ENCODE results near the gene ADAM8.
"Not testable (repeated sequence)": the region's sequence is repeated elsewhere in the genome, so short reads cannot be mapped to it uniquely, and the experiment has no call there.

ADAM8 gene

DNA sequence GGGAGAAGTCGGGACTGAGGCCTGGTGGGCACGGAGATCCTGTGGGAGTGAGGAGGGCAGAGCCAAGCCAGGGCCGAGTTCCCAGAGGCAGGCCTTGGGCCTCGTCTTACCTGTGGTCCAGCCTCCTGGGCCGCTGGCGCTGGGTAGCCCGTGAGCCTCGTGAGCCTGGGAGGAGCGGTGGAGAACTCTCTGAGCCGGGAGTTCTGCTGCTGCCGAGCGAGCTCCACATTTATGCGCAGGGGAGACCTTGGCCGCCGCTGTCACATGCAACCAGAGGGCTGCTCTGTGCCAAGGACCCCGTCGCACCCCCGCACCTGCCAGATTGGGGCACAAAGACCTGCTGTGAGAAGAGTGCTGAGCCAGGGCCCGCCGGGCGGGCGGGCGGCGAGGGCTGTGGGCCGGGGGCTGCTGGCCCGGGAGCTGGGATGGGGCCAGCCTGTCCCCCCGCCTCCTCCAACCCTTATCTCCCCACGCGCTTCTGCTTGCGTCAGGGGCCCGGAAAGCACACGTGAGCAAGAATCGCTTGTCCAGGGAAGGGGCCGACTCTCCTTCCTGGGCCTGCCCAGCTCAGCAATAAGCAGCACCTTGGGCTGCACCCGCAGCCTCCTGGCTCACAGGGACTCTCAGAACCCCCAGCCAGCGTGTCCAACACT is 28.9 kb downstream of the ADAM8 start:
- DNase-seq = no peak

DNA sequence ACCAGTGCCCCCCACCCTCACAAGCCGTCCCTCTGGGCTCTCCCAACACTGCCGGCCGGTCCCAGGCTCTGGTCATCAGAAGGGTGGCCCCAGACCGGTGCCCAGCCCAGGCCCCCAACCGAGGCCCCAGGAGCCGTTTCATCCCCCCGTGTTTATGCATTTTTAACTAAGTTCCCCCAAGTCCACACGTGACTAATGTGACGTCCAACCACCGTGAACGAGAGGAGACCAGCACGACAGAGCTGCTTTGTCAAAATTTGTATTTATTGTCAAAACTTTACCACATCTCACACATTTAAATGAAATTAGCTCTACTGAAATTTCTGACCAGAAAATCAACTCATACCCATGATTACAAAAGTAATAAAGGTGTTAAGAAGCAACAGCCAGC is 30.4 kb downstream of the ADAM8 start:
- DNase-seq = no peak

DNA sequence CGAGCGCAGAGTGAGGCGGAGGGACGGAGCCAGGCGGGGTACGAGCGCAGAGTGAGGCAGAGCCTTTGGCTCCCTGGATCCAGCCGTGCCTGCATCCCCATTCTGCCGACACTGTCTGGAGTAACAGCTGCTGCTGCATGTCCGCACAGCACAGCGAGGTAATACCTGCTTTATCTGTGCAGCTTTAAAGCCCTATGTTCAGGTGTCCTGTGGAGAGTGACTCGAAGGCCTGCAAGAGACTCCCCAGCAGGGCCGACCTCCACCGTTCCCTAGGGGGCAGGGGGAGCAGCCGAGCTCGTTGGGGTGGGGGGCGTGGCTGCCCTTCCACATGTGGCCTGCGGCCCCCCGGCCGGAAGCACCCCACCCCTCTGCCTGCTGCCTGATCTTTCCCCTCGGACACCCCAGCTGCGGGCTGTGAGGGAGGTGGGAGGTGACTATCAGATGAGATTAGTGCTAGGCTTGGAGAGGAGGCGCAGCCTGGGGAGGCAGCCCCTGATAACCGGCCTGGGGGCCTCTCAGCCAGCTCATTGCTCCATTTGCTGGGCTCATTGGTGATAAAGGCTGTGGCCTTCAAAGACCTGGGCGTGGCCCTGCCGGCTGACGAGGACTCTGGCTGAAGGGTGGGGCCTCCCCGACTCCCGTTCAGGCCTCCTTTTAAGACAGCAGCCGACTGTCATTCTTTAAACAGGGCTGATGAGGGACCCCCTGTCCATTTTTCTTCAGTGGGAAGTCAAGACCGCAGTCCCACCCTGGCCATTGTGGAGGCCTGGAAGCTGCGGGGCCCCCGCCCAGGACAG is 31.0 kb downstream of the ADAM8 start:
- no peak for DNase-seq

DNA sequence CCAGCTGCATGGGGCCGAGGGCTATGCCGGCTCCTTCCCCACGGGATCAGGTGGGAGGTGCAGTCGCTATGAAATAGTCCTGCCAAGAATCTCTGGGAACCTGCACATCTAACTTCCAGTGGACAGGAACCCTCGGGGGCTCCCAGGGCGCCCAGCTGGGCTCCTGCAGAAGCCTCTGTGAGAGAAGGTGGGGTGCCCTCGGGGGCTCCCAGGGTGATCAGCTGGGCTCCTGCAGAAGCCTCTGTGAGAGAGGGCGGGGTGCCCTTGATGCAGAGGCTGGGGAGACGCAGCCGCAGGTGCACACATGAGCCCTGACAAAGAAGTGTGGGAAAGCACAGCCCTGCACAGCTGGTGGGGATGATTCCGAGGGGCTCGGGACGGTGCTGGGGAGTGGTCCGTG is 33.1 kb downstream of the ADAM8 start:
- DNase-seq = no peak

DNA sequence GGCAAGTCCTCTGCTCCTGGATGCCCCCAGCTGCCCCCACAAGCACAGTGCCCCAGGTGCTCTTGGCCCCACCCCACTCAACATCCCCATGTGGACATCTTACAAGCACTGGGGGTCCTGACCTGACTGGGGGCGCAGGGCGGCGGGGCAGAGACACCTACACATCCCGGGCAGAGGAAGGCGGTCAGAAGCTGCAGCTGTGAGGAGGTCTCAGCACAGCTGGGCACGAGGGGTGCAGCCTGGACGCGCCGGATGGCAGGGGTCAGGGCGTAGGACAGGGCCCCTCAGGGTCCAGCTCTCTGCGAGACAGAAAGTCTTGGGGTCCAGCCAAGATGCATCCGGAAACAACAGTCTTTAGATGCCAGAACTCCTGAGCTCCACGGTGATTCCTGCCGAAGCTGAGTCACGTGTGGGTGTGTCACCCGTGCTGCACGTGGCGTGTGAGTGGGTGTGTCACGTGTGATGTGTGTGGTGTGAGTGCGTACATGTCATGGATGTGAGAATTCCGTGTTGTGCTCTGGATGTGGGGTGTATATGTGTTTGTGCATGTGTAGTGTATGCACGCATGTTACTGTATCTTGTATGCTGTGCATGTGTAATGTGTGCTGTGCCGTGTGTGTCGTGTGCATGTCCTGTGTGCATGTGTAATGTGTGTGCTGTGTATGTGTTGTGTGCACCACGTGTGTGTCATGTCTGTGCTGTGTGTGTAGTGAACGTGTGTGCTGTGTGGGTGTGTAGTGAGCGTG is 33.9 kb downstream of the ADAM8 start:
- no peak for DNase-seq

DNA sequence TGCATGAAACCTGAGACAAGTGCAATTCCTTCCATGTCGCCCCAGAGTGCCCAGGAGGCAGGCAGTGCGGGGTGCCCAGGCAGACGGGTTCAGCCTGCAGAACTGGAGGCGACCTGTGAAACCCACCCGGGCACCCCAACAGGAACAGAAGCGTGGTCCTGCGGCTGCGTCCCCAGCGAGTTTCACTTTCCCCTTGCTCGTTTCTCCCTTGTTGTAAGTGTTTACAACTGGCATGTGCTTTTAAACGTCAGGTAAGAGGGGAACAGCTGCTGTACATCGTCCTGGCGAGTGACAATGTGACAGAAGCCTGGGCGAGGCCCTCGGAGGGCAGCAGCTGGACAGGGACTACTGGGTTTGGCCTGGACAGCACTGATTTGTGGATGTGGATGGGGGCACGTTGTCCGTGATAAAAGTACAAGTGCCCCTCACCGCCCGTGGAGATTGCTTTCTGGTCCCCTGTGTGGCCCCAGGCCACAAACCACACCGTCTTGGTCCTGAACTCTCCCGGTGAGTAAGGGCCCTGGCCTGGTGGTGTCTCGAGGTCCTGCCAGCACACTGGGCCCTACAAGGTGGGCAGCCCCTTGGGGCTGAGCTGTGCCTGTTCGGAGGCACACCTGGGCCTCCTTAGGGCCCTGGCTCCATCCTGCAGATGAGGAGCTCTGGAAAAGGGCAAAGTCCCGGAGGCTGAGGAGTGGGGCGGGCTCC is 35.0 kb downstream of the ADAM8 start:
- DNase-seq = no peak

DNA sequence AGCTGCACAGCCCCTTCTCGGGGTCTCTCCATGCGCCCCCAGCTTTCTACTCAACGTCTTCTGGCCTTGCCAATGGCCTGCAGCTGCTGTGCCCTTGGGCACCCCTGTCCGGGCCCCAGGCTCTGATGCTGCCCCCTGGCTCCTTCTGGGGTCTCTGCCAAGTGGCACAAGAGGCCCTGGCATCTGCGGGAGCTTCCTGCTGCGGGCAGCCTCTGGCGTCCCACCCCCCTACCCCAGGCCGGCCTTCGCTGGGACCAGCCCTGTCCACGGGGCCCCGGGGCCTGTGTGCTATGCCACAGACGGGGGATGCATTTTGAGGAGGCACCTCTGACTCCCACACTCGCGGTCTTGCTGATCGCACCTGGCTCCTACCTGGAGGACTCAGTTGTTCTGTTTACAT is 36.7 kb downstream of the ADAM8 start:
- DNase-seq = no peak

DNA sequence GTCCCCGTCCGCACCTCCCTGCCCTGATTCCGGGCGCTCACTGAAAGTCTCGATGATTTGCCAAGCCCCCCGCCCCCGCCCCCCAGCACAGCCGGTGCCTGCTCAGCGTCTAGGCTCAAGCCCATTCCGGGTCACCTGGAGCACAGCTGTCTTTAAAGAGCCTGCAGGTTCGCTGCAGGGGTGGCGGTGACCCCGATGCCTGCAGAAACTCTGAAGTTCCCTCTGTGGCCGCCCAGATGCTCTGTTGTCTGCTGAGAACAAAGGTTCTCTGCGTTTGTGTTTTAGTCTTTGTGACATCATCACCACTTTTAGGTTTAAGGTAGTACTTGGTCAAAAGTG is 38.2 kb downstream of the ADAM8 start:
- DNase-seq = no peak

DNA sequence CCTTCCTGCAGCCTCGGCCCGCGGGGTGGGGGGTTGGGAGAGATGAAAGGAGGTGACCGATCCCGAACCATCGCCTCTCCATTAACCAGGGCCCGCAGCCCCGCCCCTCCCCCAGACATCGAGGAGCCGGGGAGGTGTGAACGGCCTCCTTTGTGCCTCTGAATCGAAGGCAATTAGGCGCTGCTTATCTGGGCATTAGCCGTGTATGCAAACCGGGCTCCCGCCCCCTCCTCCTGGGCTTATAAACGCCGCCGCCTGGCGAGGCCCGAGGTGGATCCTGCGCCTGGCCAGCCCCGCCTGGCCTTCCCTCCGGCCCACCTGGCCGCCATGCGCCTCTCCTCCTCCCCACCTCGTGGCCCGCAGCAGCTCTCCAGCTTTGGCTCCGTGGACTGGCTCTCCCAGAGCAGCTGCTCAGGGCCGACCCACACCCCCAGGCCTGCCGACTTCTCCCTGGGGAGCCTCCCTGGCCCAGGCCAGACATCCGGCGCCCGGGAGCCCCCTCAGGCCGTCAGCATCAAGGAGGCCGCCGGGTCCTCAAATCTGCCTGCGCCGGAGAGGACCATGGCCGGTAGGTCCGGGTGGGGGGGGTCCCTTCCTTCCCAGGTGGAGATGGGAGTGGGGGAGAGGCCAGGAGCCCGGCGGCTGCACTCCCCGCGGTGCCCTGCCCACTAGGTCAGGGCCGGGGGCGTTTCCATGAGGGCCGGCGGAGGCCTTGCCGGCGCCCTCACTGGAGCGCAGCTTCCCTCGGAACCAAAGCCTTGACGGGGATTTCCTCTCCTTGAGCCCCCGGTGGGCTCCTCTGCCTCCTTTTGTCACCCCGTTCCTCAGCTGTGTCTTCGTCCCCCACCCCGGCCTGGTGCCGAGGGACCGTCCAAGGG is 38.8 kb downstream of the ADAM8 start, which contains the start of gene VENTX:
VENTX (plus strand) TSS at position 268 of the 878 bp plus-strand sequence; CDS start at position 328, 60 bp downstream.
- DNase-seq = no peak

DNA sequence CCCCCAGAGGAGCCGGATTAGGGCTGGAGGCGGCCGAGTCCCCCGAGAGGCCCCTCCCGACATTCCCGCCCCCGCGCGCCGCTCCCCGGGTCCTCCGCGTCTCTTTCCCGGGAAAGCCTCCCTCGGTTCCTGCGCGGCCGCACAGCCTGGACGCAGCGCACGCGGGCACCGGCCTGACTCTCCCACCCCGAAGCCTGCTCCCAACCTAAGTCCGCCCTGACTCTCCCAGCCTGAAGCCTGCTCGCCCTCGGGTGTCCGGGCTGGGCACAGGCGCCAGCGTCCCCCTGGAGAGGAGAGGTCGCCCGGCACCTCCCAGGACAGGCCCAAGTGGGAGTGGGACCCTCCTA is 39.5 kb downstream of the ADAM8 start:
- DNase-seq = no peak

DNA sequence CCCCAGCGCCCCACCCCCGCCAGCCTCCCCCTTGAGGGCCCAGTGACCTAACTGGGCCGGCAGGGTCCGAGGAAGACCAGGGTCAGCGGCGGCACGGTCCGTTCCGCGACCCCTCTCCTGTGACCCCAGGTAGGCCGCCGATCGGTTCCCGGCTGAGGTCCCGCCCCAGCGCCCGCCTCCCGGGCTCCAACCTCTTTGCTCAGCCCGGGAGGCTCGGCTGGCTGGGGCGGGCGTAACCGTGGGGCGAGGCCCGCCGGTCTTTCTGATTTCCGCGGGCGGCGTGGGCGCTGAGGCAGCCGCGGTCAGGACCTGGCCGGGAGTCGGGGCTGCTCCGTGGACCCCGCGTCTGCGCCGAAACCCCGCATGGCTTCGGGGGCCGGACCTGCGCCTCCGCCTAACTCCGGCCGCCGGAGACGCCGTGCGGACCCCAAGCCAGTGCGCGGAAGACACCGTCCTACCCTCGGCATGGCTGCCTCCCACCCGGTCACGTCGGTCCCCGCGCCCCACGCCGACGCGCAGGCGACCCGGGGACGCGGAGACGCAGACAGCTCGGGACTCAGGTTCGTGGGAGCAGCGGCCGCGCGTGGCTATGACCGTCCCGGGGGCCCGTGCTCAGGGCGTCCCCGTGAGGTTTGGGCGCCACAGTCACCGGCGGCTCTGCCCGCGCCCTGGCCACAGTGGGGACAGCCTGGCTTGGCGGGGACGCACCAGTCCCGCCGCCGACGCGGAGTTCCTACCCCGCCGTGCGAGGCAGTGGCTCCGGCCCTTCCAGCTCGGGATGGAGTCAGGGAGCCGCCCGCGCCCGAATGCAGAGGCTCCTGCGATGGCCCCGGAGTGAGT is 40.0 kb downstream of the ADAM8 start:
- DNase-seq = no peak

DNA sequence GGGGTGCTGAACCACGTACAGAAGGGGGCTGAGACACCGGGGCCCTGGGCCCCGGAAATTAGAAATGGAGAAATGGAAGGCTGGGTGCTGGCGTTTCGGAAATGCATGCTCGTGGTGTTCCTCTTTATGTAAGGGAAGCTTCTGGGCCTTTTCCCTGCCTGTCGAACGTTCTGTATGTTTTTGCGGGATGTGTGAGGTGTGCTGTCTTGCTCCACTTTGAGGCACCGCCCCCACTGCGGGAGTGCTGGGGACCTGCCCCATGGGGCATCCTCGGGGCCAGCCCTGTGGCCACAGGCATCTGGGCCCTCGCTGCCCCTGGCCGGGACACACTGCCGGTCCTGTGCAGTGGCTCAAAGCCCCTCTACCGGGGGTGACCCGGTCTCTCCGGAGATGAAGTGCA is 40.7 kb downstream of the ADAM8 start:
- no peak for DNase-seq

DNA sequence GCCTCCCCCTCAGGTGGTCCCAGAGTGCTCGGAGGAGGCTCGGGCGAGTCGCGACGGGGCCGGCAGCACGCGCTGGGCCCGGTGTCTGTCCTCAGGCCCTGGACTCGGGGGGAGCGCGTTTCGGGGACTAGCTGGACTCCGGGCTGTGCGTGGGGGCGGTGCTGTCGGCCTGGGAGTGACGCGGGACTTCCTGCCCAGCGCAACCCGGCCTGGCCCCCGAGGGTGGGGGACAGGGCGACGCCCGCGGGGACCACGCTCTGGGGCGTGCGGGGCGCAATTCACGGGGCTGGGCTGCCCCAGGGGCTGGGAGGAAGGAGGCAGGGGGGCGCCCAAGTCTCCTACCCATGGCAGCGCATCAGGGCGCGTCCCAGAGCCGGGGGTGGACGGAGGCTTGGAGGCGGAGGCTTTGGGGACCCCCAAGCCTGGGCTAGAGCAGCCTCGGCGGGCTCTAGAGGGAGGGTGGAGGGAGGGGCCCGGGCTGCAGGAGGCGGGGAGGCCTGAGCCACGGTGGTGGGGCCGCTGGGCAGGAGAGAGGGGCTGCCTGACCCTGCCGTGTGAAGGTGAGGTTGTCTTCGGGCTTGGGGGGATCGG is 41.3 kb downstream of the ADAM8 start:
- no peak for DNase-seq

DNA sequence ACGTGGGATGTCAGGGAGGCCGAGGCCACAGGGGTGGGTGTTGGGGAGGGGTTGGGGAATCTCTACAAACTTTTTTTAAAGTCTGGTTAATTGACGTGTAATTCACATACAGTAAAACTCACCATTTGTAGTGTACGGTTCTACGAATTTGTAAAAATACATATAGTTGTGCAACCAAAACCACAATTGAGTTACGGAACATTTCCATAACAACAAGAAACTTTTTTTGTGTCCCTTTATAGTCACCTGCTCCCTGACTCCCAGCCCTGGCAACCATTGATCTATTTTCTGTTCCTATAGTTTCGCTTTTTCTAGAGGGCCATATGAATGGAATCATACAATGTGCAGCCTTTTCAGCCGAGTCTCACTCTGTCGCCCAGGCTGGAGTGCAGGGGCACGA is 41.9 kb downstream of the ADAM8 start:
- not testable (repeated sequence) for DNase-seq

DNA sequence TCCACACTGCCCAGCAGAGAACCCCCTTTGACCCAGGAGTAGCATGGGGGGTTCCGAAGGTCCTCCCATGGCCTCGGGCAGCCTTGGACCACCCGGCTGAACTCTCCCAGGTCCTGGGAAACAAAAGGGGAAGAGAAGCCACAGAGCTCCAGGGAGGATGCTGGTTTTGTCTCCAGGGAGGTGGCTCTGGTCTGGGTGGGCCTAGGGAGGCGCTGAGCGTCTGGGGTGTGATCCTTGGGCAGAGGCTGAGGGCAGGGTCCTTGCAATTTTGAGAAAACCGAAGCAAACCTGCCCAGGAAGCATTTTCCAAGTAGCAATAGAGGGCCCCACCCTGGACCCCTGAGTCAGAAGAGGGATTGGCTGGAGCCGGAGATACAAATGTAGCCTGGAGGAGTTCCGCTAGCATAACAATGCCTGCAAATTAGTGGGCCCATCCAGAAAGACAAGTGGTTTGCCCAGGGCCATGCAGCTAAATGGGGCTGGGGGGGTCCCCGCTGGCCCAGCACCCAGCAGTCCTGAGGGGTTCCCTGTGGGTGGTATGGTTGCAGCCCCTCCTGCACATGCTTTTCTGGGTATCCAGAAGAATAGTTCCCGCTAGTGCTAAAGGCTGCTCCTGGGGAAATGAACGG is 44.6 kb downstream of the ADAM8 start:
- DNase-seq = no peak

DNA sequence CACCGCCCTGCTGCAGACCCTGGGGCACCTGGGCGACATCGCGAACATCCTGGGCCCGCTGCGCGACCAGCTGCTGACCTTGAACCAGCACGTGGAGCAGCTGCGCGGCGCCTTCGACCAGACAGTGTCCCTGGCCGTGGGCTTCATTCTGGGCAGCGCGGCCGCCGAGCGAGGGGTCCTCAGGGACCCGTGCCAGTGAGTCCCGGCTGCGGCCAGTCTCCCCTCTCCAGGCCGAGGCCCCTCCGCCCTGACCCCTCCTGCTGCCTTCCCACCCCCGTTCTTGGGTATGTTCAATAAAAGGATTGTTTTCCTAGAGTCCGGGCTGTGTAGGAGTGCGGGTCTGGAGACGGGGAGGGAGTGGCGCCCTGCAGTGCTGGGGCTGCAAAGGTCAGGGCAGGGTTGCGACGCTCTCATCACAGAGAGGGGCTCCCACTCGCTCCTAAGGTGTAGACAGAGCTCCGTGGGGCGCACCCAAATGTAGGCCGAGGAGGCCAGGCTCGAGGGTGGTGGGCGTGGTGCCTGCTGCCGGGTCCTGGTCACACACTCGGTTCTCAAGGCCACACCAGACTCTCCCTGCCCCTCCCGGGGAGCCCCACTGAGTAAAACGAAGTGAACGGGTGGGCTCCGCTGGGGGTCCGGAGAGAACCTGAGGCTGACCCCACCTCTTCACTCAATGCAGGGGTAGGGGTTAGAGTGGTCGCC is 45.3 kb downstream of the ADAM8 start:
- no peak for DNase-seq

DNA sequence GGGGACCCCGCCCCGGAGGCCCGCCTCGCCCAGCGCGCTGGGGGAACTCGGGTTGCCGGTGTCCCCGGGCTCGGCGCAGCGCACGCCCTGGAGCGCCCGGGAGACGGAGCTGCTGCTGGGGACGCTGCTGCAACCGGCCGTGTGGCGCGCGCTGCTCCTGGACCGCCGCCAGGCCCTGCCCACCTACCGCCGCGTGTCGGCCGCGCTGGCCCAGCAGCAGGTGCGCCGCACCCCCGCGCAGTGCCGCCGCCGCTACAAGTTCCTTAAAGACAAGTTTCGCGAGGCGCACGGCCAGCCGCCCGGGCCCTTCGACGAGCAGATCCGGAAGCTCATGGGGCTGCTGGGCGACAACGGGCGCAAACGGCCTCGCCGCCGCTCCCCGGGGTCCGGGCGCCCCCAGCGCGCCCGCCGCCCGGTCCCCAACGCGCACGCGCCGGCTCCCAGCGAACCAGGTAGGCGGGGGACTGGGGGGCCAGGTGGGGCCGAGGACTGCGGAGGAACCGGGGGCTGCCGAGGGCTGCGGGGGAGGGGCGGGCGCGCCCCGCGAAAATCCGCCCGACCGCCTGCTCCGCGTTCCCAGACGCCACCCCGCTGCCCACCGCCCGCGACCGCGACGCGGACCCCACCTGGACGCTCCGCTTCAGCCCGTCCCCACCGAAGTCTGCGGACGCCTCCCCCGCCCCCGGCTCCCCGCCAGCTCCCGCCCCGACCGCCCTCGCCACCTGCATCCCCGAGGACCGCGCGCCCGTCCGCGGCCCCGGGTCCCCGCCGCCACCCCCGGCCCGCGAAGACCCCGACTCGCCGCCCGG is 46.1 kb downstream of the ADAM8 start:
- DNase-seq = no peak

DNA sequence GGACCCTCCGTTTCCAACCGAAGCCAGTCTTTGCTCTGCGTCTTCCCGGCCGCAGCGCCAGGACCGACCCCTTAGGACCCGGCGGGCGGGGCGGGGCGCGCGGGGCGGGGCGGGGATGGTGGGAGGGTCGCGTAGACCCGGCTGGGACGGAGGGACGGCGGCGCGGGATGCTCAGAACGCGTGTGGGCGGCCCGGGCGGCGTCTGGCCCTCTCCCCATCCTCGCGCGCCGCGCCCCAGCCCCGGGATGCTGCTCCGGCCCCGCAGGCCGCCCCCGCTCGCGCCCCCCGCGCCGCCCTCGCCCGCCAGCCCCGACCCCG is 46.7 kb downstream of the ADAM8 start, which contains the start of gene UTF1:
UTF1 (plus strand) TSS at position 174 of the 318 bp plus-strand sequence; CDS start at position 246, 72 bp downstream.
- DNase-seq = no peak
